ENCODE data around the gene SMYD3. TPM values are rescaled to one million over a fixed set of nuclear protein-coding genes. Genes with fewer than 3 reads are reported as not detected.
A peak's percentile ranks its signal among the peaks of the same experiment; 100 is the strongest.
"Not testable (repeated sequence)": the region's sequence is repeated elsewhere in the genome, so short reads cannot be mapped to it uniquely, and the experiment has no call there.

Gene SMYD3
- total RNA-seq, 5 donors from 2014 or later (not counting 1 experiment from before 2014, with no cell fraction given) = 17.7 to 37.8 (median 21.9) TPM

GRCh38 chr1:246338098-246338497 is 169.0 kb downstream of the SMYD3 start:
- Mint-ChIP-seq H3K27me3 (no peaks in the 10 kb centered on the region), H3K9me3 (no peaks in the 10 kb centered on the region), H3K27ac (no peak overlapping the region), H3K4me1 (peaks cover 0 to 7% (median under 1%) of the 10 kb centered on the region in 3 donors), H3K36me3 (peaks cover 35% of the 10 kb centered on the region), H3K4me3 (no peak overlapping the region)
- 83% methylated on average over 4 of the region's 4 CpGs for WGBS (ENCODE audit: insufficient coverage)
- Histone ChIP-seq H3K9me3 (no peaks in the 10 kb centered on the region), H3K4me1 (ENCODE audit: control insufficient read depth in 1 of 2, extremely low read depth in 1 of 2, insufficient read depth in 2 of 2, low read length in 2 of 2) (no peaks in the 10 kb centered on the region), H3K27ac (ENCODE audit: low read length) (no peak overlapping the region), H3K4me3 (ENCODE audit: control insufficient read depth in 1 of 2, extremely low read depth in 1 of 2, low read length in 1 of 2) (no peak overlapping the region), H3K36me3 (ENCODE audit: control insufficient read depth in 2 of 2, extremely low read depth in 1 of 2, insufficient read depth in 1 of 2, low read length in 1 of 2) (no peaks in the 10 kb centered on the region), H3K27me3 (replicated peaks in 1 of 2; ENCODE audit: control insufficient read depth in 2 of 2, extremely low read depth in 1 of 2, insufficient read depth in 2 of 2, low read length in 1 of 2) (no peaks in the 10 kb centered on the region)
- DNase-seq (no peak), ATAC-seq (replicated peaks in 1 of 4) (no peak)
- ChIA-PET POLR2A (no interaction called here), CTCF (interaction anchor here in 1 of 2 donors (0.6 kb wide), 1 partner anchor 371 kb away, joined by 5 read pairs; no protein-coding TSS in a partner anchor)

GRCh38 chr1:246335151-246335550 is 171.9 kb downstream of the SMYD3 start:
- no peaks in the 10 kb centered on the region for H3K27me3 Mint-ChIP-seq
- peaks cover 0 to 2% of the 10 kb centered on the region in 2 donors for H3K36me3 ChIP-seq (ENCODE audit: control insufficient read depth in 2 of 2, extremely low read depth in 1 of 2, insufficient read depth in 1 of 2, low read length in 1 of 2)
- peaks cover 0 to 7% (median 0%) of the 10 kb centered on the region in 3 donors for H3K4me1 Mint-ChIP-seq
- ATAC-seq (replicated peaks in 1 of 4) = no peak
- no peak for DNase-seq
- CTCF ChIA-PET = no interaction called here
- H3K36me3 Mint-ChIP-seq = peaks cover 56% of the 10 kb centered on the region
- H3K27ac ChIP-seq (ENCODE audit: low read length) = no peak overlapping the region
- H3K27me3 ChIP-seq (replicated peaks in 1 of 2; ENCODE audit: control insufficient read depth in 2 of 2, extremely low read depth in 1 of 2, insufficient read depth in 2 of 2, low read length in 1 of 2) = no peaks in the 10 kb centered on the region
- no peaks in the 10 kb centered on the region for H3K9me3 ChIP-seq
- no peak overlapping the region for H3K27ac Mint-ChIP-seq
- no CpG with 5 or more reads among the region's 5 CpGs for WGBS (ENCODE audit: insufficient coverage)
- H3K4me3 ChIP-seq (ENCODE audit: control insufficient read depth in 1 of 2, extremely low read depth in 1 of 2, low read length in 1 of 2) = no peak overlapping the region
- no peaks in the 10 kb centered on the region for H3K4me1 ChIP-seq (ENCODE audit: control insufficient read depth in 1 of 2, extremely low read depth in 1 of 2, insufficient read depth in 2 of 2, low read length in 2 of 2)
- H3K9me3 Mint-ChIP-seq = no peaks in the 10 kb centered on the region
- no peak overlapping the region for H3K4me3 Mint-ChIP-seq
- POLR2A ChIA-PET = no interaction called here

- DNase-seq (no peak), ATAC-seq (replicated peaks in 1 of 4) (no peak)
- Mint-ChIP-seq H3K9me3 (peaks cover 0 to 4% (median 4%) of the 10 kb centered on the region in 3 donors), H3K27me3 (no peaks in the 10 kb centered on the region), H3K4me3 (no peak overlapping the region), H3K36me3 (peaks cover 58% of the 10 kb centered on the region), H3K27ac (no peak overlapping the region), H3K4me1 (peaks cover 0 to 11% (median 5%) of the 10 kb centered on the region in 3 donors)
- no peak overlapping the region for H3K4me3 ChIP-seq (ENCODE audit: control insufficient read depth in 1 of 2, extremely low read depth in 1 of 2, low read length in 1 of 2)
- WGBS (ENCODE audit: insufficient coverage) = no CpG with 5 or more reads among the region's 1 CpG
- H3K9me3 ChIP-seq = no peaks in the 10 kb centered on the region
- no peaks in the 10 kb centered on the region for H3K4me1 ChIP-seq (ENCODE audit: control insufficient read depth in 1 of 2, extremely low read depth in 1 of 2, insufficient read depth in 2 of 2, low read length in 2 of 2)
- no peak overlapping the region for H3K27ac ChIP-seq (ENCODE audit: low read length)
- POLR2A ChIA-PET = no interaction called here
- H3K36me3 ChIP-seq (ENCODE audit: control insufficient read depth in 2 of 2, extremely low read depth in 1 of 2, insufficient read depth in 1 of 2, low read length in 1 of 2) = peaks cover 0 to 2% of the 10 kb centered on the region in 2 donors
- CTCF ChIA-PET = no interaction called here
- no peaks in the 10 kb centered on the region for H3K27me3 ChIP-seq (replicated peaks in 1 of 2; ENCODE audit: control insufficient read depth in 2 of 2, extremely low read depth in 1 of 2, insufficient read depth in 2 of 2, low read length in 1 of 2)
These were observed 173.2 kb downstream of the SMYD3 start for GRCh38 chr1:246333855-246334254.

- H3K4me3 ChIP-seq (ENCODE audit: control insufficient read depth in 1 of 2, extremely low read depth in 1 of 2, low read length in 1 of 2) = no peak overlapping the region
- peaks cover 0 to 2% of the 10 kb centered on the region in 2 donors for H3K36me3 ChIP-seq (ENCODE audit: control insufficient read depth in 2 of 2, extremely low read depth in 1 of 2, insufficient read depth in 1 of 2, low read length in 1 of 2)
- DNase-seq = no peak
- no peaks in the 10 kb centered on the region for H3K9me3 ChIP-seq
- no peaks in the 10 kb centered on the region for H3K27me3 Mint-ChIP-seq
- no CpG with 5 or more reads among the region's 1 CpG for WGBS (ENCODE audit: insufficient coverage)
- no peaks in the 10 kb centered on the region for H3K27me3 ChIP-seq (replicated peaks in 1 of 2; ENCODE audit: control insufficient read depth in 2 of 2, extremely low read depth in 1 of 2, insufficient read depth in 2 of 2, low read length in 1 of 2)
- ChIA-PET CTCF (no interaction called here), POLR2A (no interaction called here)
- H3K4me1 ChIP-seq (ENCODE audit: control insufficient read depth in 1 of 2, extremely low read depth in 1 of 2, insufficient read depth in 2 of 2, low read length in 2 of 2) = no peaks in the 10 kb centered on the region
- H3K36me3 Mint-ChIP-seq = peaks cover 68% of the 10 kb centered on the region
- H3K4me3 Mint-ChIP-seq = no peak overlapping the region
- H3K27ac ChIP-seq (ENCODE audit: low read length) = no peak overlapping the region
- no peak for ATAC-seq (replicated peaks in 1 of 4)
- peaks cover 0 to 4% (median 4%) of the 10 kb centered on the region in 3 donors for H3K9me3 Mint-ChIP-seq
- H3K4me1 Mint-ChIP-seq = peaks cover 0 to 5% (median 5%) of the 10 kb centered on the region in 3 donors
- H3K27ac Mint-ChIP-seq = no peak overlapping the region
These were observed 175.0 kb downstream of the SMYD3 start for GRCh38 chr1:246332078-246332477.

GRCh38 chr1:246329900-246330299 is 177.2 kb downstream of the SMYD3 start:
- no peak overlapping the region for H3K27ac ChIP-seq (ENCODE audit: low read length)
- POLR2A ChIA-PET = no interaction called here
- H3K27me3 ChIP-seq (replicated peaks in 1 of 2; ENCODE audit: control insufficient read depth in 2 of 2, extremely low read depth in 1 of 2, insufficient read depth in 2 of 2, low read length in 1 of 2) = no peaks in the 10 kb centered on the region
- Mint-ChIP-seq H3K27ac (peak overlapping the region; percentile 17 to 40), H3K9me3 (peaks cover 0 to 4% (median 4%) of the 10 kb centered on the region in 3 donors), H3K27me3 (no peaks in the 10 kb centered on the region), H3K4me3 (peak overlapping the region in 1 of 3 donors; percentile 10), H3K4me1 (peaks cover 0 to 5% (median 5%) of the 10 kb centered on the region in 3 donors), H3K36me3 (peaks cover 68% of the 10 kb centered on the region)
- H3K9me3 ChIP-seq = no peaks in the 10 kb centered on the region
- CTCF ChIA-PET = no interaction called here
- peak in 2 of 4 experiments; percentile 26 to 62 for ATAC-seq (replicated peaks in 1 of 4)
- WGBS (ENCODE audit: insufficient coverage) = 33% methylated on average over 1 of the region's 4 CpGs
- H3K4me1 ChIP-seq (ENCODE audit: control insufficient read depth in 1 of 2, extremely low read depth in 1 of 2, insufficient read depth in 2 of 2, low read length in 2 of 2) = no peaks in the 10 kb centered on the region
- H3K36me3 ChIP-seq (ENCODE audit: control insufficient read depth in 2 of 2, extremely low read depth in 1 of 2, insufficient read depth in 1 of 2, low read length in 1 of 2) = peaks cover 0 to 2% of the 10 kb centered on the region in 2 donors
- DNase-seq = peak in 1 of 35 experiments; percentile 6
- no peak overlapping the region for H3K4me3 ChIP-seq (ENCODE audit: control insufficient read depth in 1 of 2, extremely low read depth in 1 of 2, low read length in 1 of 2)

GRCh38 chr1:246329292-246329691 is 177.8 kb downstream of the SMYD3 start:
- H3K27me3 ChIP-seq (replicated peaks in 1 of 2; ENCODE audit: control insufficient read depth in 2 of 2, extremely low read depth in 1 of 2, insufficient read depth in 2 of 2, low read length in 1 of 2); ATAC-seq (replicated peaks in 1 of 4); H3K4me1 ChIP-seq (ENCODE audit: control insufficient read depth in 1 of 2, extremely low read depth in 1 of 2, insufficient read depth in 2 of 2, low read length in 2 of 2); CTCF ChIA-PET; H3K27me3 Mint-ChIP-seq; H3K36me3 ChIP-seq (ENCODE audit: control insufficient read depth in 2 of 2, extremely low read depth in 1 of 2, insufficient read depth in 1 of 2, low read length in 1 of 2); H3K4me1 Mint-ChIP-seq; H3K9me3 Mint-ChIP-seq; H3K9me3 ChIP-seq; H3K27ac Mint-ChIP-seq; H3K27ac ChIP-seq (ENCODE audit: low read length); H3K4me3 Mint-ChIP-seq; DNase-seq; H3K4me3 ChIP-seq (ENCODE audit: control insufficient read depth in 1 of 2, extremely low read depth in 1 of 2, low read length in 1 of 2): not testable (repeated sequence)
- WGBS (ENCODE audit: insufficient coverage) = no CpG with 5 or more reads among the region's 1 CpG
- H3K36me3 Mint-ChIP-seq = peaks cover 65% of the 10 kb centered on the region
- POLR2A ChIA-PET = interaction anchor here in 1 of 2 donors (0.6 kb wide), 1 partner anchor 123 kb away, joined by 4 read pairs; no protein-coding TSS in a partner anchor
